GM18858 (cell line): Measurements from ENCODE around the gene CIAO2B.

Source experiments
- ATAC-seq: cut with Tn5 transposase; IDR thresholded peaks from one replicate; pipeline ENCODE4 v1.9.1; 2021; ENCODE audit not compliant: unreplicated experiment

CIAO2B gene

GRCh38 chr16:66890799-66891198, 43.4 kb downstream of the CIAO2B start:
- ATAC-seq: no peak

DNA sequence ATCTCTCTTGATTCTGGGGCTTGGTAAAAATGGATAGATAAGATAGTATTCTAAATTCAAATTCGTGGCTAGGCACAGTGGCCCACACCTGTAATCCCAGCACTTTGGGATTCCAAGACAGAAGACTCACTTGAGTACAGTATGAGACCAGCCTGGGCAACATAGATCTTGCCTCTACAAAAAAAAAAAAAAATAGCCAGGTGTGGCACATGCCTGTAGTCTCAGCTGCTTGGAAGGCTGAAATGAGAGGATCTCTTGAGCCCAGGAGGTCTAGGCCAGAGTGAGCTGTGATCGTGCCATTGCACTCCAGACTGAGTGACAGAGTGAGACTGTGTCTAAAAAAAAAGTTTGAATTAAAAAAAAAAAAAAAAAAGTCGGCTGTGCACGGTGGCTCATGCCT, 44.6 kb downstream of the CIAO2B start:
- ATAC-seq: no peak

DNA sequence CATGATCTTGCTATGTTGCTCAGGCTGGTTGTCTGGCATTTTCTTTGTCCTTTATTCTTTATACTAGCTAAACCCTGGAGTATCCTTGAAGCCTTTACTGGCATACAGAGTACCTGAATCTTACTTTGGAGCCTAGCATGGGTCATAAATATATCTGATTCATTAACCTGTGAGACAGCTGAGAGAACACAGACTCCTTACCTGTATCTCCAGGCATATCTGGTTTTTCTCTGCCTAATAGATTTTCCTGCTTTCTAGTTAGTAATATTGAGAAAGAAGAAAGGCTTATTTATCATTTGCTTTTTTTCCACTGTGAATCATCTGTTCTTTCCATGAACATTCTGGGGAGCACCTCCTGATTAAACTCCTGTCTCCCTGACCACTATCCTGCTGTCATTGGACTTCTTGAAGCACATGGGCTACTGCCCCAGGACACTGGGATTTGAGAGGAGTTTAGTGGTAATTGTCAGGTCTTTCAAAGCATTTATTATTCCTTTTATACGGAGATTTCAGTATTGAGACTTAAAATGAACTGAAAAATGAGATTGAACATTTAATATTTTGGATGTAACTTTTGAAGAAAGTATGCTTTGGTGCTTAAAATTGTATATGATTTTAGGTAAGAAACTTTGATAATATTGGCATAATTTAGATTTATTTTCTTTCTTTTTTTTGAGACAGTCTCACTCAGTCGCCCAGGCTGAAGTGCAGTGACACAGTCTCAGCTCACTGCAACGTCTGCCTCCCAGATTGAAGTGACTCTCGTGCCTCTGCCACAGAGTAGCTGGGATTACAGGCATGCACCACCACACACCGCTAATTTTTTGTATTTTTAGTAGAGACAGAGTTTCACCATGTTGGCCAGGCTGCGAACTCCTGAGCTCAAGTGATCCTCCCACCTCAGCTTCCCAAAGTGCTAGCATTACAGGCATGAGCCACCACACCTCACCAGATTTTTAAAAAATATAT, 45.3 kb downstream of the CIAO2B start:
- ATAC-seq: no peak

DNA sequence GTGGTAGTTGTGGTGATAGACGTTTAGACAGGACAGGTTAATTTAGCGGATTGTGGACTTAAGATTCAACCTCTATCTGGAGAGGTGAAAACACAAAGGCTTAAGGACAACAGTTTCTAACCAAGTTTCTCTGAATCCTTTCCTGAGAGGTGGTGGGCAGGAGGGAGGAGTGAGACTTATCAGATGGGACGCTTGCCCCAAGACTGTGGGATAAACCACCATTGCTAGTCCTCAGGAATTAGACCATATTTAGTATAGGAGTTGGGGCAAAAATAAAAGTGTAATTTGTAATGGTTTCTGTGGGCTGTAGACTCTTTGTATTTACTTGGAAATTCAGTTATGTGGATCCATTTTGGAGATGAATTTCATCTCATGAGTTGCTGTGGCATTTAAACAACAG, 47.3 kb downstream of the CIAO2B start:
- ATAC-seq: no peak

GRCh38 chr16:66886321-66886720, 47.9 kb downstream of the CIAO2B start:
- ATAC-seq: no peak

- no peak for ATAC-seq
Observed at GRCh38 chr16:66885491-66885890, 48.7 kb downstream of the CIAO2B start.

DNA sequence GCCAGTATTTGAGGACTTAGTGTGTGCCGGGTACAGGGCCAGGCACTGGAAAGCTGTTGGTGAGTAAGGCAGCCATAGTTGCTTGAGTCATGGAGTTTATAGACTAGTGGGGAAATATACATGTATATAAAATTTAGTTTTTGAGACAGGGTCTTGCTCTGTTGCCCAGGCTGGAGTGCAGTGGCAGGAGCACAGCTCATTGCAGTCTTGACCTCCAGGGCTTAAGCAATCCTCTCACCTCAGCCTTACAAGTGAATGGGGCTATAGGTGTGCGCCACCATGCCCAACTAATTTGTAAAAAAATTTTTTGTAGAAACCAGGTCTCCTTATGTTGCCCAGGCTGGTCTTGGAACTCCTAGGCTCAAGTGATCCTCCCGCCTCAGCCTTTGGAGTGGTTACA, 51.5 kb downstream of the CIAO2B start:
- no peak for ATAC-seq
